AG10803 (cell line): ENCODE results near the gene PSMD4.

Experiments used
- DNase-seq: peaks from one replicate; pipeline ENCODE4 v3.0.0; 2010; ENCODE audit warnings: low read depth
- H3K4me3 ChIP-seq: 2 replicates; pipeline ENCODE4 v1.5.1; 2011; ENCODE audit warnings: mild to moderate bottlenecking, low read length, control low read depth
- TF ChIP-seq, protein P1 (sequence below): conservative IDR thresholded peaks from 2 replicates; pipeline ENCODE4 v1.5.1; 2011; ENCODE audit warnings: mild to moderate bottlenecking, low read length, control low read depth, inconsistent platforms

PSMD4 gene

GRCh38 chr1:151284013-151284577, 29.6 kb downstream of the PSMD4 start:
- peak overlapping the region; percentile 90 for H3K4me3 ChIP-seq
- DNase-seq, result no peak
- TF ChIP-seq, protein P1, sequence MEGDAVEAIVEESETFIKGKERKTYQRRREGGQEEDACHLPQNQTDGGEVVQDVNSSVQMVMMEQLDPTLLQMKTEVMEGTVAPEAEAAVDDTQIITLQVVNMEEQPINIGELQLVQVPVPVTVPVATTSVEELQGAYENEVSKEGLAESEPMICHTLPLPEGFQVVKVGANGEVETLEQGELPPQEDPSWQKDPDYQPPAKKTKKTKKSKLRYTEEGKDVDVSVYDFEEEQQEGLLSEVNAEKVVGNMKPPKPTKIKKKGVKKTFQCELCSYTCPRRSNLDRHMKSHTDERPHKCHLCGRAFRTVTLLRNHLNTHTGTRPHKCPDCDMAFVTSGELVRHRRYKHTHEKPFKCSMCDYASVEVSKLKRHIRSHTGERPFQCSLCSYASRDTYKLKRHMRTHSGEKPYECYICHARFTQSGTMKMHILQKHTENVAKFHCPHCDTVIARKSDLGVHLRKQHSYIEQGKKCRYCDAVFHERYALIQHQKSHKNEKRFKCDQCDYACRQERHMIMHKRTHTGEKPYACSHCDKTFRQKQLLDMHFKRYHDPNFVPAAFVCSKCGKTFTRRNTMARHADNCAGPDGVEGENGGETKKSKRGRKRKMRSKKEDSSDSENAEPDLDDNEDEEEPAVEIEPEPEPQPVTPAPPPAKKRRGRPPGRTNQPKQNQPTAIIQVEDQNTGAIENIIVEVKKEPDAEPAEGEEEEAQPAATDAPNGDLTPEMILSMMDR, result no peak

- TF ChIP-seq, protein P1, result no peak
- no peak overlapping the region for H3K4me3 ChIP-seq
- DNase-seq, result no peak
Observed at GRCh38 chr1:151286619-151287340, 32.2 kb downstream of the PSMD4 start.

GRCh38 chr1:151287341-151287699, 32.8 kb downstream of the PSMD4 start:
- DNase-seq, result no peak
- no peak overlapping the region for H3K4me3 ChIP-seq
- TF ChIP-seq, protein P1, result no peak

GRCh38 chr1:151287767-151288500, 33.4 kb downstream of the PSMD4 start:
- no peak overlapping the region for H3K4me3 ChIP-seq
- DNase-seq, result no peak
- TF ChIP-seq, protein P1, result no peak

GRCh38 chr1:151288502-151288901, 34.0 kb downstream of the PSMD4 start:
- no peak for DNase-seq
- no peak overlapping the region for H3K4me3 ChIP-seq
- TF ChIP-seq, protein P1, result no peak

GRCh38 chr1:151289080-151289935, 34.8 kb downstream of the PSMD4 start:
- no peak overlapping the region for H3K4me3 ChIP-seq
- TF ChIP-seq, protein P1, result no peak
- DNase-seq, result no peak
